NOMO-1 (cell line): ENCODE measurements around the gene HHLA2.

Source experiments
- DNase-seq, 2 experiments: peaks; one replicate each; lab custom pipeline; 2025; ENCODE audit not compliant: unreplicated experiment in 2 of 2; lab: John Stamatoyannopoulos, UW

HHLA2 gene

DNA sequence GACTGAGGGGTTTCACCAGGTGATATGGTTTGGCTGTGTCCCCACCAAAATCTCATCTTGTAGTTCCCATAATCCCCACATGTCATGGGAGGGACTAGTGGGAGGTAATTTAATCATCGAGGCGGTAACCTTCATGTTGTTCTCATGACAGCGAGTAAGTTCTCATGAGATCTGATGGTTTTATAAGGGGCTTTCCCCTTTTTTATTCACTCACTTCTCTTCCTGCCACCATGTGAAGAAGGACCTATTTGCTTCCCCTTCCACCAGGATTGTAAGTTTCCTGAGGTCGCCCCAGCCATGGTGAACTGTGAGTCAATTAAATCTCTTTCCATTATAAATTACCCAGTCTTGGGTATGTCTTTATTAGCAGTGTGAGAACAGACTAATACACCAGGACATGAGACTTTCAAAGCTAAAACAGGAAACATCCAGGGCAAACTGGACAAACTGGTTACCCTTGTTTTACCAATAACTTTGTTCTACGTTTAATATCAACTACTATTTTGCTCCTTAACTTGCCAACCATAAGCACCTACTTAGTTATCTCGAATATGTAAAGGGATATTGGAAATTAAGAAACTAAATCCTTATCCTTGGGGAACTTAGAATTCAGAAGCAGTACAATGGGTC lies 115.9 kb downstream of the HHLA2 start:
- no peak for DNase-seq

DNA sequence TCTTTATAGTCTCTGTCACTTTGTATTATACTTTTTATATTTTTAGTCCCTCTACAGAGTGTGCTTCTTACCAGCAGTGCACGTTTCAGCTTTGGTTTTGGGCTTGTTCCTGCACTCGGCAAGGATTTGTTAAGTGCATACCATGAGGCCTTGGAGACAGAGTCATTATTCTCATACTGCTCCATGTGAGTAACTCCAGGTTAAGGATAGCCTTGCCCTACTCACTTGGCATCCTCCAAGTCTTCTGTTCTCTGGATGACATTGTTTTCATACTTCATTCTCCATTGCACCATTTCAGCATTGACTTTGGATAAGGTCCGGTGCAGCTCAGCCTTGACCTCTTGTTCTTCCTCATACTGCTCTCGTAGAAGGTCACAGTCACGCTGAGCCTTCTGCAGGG lies 117.7 kb downstream of the HHLA2 start:
- DNase-seq: no peak

DNA sequence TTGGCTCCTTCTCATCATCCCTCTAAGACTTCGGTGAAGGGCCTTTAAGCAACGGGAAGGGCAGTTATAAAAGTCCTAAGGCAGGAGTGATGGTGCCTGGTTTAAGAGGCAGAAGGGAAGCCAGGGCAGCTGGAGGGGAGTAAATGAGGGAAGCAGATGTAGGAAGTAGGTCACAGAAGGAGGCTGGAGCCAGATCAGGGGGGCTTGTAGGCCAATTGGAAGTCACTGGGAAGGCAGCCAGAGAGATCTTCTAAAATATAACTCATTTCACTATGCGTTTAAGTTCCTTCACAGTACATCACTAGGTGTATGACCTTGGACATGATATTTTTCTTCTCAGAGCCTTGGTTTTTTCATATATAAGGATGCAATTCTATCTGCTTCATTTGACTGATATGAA lies 119.3 kb downstream of the HHLA2 start:
- no peak for DNase-seq

DNA sequence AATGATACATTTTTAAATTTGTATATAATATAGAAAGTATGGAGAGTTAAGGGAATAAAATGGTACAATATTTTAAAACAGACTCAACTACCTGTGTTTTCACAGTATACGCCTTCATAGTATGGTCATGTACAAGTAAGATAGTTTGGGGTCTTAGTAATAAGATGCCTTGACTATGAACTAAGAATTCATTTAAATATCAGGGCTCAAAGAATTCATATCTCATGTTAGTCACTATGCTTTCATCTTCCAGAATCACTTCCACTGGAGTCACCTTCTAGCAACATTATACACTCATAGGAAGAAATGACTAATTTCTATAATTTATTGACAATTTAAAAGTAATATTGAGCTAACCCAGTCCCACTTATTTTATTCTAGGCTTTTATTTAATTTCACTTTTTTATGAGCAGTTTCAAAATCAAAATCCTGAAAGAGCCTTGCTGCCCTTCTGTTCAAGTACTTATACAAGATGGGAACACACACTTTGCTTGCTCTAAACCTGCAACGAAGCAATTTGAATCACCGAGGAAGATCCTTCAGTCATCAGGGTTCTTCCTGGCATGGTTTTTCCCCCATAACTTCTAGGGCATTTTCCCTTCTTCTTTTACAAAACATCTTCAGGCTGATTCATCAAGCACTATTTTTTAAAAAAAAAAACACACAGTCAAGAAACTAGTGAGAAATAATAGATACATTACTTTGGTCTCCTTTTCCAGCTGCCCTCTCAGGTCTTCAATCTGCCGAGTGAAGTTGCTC lies 119.9 kb downstream of the HHLA2 start:
- no peak for DNase-seq

DNA sequence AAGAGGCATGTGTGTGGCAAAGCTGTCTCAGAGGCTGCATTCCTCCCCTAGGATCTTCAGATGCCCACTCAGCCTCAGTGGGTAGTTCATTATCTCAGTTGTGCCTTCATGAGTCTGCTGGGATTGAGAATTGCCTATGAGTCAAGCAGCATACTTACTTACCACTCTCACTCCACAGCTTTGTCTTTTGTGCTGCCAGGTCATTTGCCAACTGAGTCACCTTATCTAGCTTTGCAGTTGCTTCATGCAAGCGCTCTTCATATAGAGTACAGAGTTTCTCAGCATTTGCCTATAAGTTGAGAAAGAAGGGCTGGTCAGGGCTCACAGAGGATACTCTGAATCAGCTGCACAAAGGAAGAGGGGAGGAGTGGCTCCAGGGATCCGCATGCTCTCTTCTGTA lies 124.6 kb downstream of the HHLA2 start:
- no peak for DNase-seq
